NCI-H2081 (cell line): ENCODE data around the gene OR11H6.
"Not testable (repeated sequence)": the region's sequence is repeated elsewhere in the genome, so short reads cannot be mapped to it uniquely, and the experiment has no call there.

Experiments
- DNase-seq, 2 experiments: peaks; one replicate each; lab custom pipeline; 2025; lab: John Stamatoyannopoulos, UW

OR11H6 gene, protein sequence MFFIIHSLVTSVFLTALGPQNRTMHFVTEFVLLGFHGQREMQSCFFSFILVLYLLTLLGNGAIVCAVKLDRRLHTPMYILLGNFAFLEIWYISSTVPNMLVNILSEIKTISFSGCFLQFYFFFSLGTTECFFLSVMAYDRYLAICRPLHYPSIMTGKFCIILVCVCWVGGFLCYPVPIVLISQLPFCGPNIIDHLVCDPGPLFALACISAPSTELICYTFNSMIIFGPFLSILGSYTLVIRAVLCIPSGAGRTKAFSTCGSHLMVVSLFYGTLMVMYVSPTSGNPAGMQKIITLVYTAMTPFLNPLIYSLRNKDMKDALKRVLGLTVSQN

GRCh38 chr14:20223410-20223809, at the start of gene OR11H6:
OR11H6 (plus strand) TSS chr14:20223710; CDS start chr14:20223710, 0 bp downstream.
- no peak for DNase-seq

GRCh38 chr14:20174205-20174604, 49.3 kb upstream of the OR11H6 start:
- not testable (repeated sequence) for DNase-seq

- DNase-seq: no peak
Measured at GRCh38 chr14:20176330-20176729, 47.2 kb upstream of the OR11H6 start.

GRCh38 chr14:20177433-20177974, 46.0 kb upstream of the OR11H6 start:
- no peak for DNase-seq

DNA sequence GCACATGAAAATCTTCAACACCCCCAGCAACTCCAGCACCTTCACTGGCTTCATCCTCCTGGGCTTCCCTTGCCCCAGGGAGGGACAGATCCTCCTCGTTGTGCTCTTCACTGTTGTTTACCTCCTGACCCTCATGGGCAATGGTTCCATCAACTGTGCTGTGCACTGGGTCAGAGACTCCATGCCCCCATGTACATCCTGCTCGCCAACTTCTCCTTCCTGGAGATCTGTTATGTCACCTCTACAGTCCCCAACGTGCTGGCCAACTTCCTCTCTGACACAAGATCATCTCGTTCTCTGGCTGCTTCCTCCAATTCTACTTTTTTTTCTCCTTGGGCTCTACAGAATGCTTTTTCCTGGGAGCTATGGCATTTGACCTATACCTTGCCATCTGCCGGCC, 44.3 kb upstream of the OR11H6 start:
- DNase-seq: no peak

DNA sequence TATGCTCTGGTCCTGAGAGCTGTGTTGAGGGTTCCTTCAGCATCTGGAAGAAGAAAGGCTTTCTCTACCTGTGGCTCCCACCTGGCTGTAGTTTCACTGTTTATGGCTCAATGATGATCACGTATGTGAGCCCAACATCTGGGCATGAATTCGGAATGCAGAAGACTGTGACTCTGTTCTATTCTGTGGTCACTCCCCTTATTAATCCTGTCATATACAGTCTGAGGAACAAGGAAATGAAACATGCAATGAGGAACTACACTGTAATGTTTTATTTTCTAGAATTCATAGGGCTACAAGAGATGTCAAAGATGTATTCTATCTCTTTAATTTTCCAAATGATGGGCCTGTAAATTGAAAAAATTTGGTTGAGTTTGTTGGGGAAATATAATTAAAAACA, 43.6 kb upstream of the OR11H6 start:
- DNase-seq: no peak

DNA sequence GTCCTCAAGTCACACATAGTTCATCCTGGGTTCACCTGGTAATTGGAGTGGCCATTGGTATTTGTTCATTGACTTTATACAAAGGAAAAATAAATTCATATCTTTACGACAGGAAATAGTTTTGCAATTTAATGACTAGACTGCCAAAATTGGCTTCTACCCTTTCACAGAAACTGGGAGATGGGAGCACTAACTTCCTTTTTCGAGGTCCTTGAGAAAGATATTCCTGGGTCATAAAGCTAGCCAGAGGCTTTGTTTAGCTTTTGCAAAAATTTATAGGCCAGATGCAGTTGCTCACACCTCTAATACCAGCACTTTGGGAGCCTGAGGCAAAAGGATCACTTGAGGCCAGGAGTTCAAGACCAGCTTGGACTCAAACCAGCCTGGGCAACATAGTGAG, 43.0 kb upstream of the OR11H6 start:
- no peak for DNase-seq

DNA sequence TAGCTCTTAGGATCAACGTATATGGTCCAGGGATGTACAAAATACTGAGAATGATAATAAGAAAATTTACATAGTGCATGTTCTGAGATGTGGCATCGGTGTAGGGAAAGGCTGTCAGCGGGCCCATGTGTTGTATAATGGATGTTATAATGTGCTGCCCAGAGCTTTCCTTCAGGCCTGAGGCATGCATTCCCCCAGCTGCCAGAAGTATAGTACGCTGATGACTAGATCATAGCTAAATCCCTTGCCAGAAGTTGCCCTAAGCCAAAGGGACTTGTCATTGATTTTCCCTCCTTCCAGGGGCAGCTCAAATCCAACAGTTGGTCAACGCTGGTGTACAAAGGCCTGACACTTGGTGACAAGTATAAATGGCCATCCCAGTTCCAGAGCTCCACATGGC, 39.3 kb upstream of the OR11H6 start:
- DNase-seq: no peak

DNA sequence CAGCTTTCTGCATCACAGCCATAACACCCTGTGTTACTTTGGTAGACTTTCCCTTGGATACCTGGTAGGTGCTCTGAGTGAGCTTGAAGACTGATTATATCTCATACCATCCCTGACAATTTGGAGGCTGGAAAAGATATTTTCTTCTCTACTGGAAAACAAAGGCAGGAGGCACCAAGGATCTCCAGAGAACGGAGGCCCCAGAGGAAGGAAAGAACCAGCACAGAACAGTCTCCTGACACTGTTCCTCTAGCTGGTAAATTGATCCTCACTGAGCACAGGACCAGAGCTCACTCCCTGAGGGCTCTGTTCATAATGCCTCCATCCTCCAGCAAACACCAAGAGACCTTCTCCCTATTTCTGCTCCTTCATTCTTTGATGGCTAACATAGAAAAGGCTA, 32.9 kb upstream of the OR11H6 start, which contains the start of gene OR11G2:
TSS of gene OR11G2 (plus strand) at position 301 of the 400 bp plus-strand sequence. CDS start 6,542 bp downstream, outside the sequence.
- no peak for DNase-seq

GRCh38 chr14:20191396-20191795, 32.1 kb upstream of the OR11H6 start:
- no peak for DNase-seq

GRCh38 chr14:20194101-20194500, 29.4 kb upstream of the OR11H6 start:
- DNase-seq: no peak

DNA sequence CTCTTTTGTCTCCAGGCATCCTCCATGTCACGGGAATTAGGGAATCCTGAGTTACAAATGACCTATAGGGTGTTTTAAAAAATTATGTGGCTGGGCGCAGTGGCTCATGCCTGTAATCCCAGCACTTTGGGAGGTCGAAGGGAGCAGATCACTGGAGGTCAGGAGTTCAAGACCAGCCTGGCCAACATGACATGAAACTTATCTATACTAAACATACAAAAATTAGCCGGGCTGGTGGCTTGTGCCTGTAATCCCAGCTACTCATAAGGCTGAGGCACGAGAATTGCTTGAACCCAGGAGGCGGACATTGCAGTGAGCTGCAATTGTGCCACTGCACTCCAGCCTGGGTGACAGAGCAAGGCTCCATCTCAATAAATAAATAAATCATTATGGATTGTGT, 28.3 kb upstream of the OR11H6 start:
- not testable (repeated sequence) for DNase-seq

DNA sequence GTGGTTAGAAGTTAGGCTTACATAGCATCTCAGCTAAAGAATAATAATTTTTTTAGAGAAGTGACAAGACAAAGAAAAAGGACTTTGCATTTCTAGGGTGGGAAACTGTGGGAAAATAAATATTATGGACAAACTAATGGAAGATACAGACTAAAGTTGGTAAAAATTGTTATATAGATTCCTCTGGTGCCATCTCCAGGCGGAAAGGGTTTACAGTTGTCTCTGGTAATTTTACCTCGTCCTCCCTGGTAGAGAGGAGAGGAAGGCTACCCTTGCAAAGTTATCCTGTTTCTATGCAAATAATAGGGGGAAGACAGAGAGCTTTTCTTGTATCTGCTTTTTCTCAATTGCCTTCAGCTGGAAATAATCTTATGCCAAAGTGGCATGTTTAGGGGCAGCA, 27.6 kb upstream of the OR11H6 start:
- DNase-seq: no peak

GRCh38 chr14:20197459-20197858, 26.1 kb upstream of the OR11H6 start:
- DNase-seq: no peak

GRCh38 chr14:20198991-20199390, 24.5 kb upstream of the OR11H6 start:
- DNase-seq: no peak

DNA sequence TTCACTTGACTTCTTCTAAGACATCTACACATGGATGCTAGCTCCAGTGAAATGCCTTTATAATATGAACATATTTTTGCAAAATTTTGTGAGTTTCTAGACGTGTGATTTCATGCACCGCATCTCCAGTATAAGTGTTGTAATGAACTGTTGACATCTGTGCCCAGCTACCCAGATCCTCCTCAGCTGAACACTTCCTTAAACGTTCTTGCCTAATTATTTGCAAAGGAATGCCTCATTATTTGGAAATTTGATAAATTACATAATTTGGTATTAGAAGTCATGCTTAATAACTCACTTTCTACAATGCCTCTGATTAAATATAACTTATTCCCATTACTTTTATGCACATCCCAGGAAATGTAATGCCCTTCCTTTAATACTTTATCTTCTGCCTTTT, 18.8 kb upstream of the OR11H6 start:
- no peak for DNase-seq

- DNase-seq: no peak
Measured at GRCh38 chr14:20209595-20209994, 13.9 kb upstream of the OR11H6 start.

DNA sequence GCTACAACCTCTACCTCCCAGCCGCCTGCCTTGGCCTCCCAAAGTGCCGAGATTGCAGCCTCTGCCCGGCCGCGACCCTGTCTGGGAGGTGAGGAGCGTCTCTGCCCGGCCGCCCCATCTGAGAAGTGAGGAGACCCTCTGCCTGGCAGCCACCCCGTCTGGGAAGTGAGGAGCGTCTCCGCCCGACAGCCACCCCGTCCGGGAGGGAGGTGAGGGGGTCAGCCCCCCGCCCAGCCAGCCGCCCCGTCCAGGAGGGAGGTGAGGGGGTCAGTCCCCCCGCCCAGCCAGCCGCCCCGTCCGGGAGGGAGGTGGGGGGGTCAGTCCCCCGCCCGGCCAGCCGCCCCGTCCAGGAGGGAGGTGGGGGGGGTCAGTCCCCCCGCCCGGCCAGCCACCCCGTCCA, 11.1 kb upstream of the OR11H6 start:
- DNase-seq: not testable (repeated sequence)

- DNase-seq: no peak
Measured at GRCh38 chr14:20215196-20215595, 8.3 kb upstream of the OR11H6 start.

- no peak for DNase-seq
Measured at GRCh38 chr14:20219033-20219432, 4.5 kb upstream of the OR11H6 start.

GRCh38 chr14:20228681-20229080, 5.2 kb downstream of the OR11H6 start, which contains the start of gene OR11H7:
OR11H7 (plus strand) TSS chr14:20228981.
- DNase-seq: no peak

DNA sequence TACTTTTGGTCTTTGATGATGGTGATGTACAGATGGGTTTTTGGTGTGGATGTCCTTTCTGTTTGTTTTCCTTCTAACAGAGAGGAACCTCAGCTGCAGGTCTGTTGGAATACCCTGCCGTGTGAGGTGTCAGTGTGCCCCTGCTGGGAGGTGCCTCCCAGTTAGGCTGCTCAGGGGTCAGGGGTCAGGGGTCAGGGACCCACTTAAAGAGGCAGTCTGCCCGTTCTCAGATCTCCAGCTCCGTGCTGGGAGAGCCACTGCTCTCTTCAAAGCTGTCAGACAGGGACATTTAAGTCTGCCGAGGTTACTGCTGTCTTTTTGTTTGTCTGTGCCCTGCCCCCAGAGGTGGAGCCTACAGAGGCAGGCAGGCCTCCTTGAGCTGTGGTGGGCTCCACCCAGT, 11.9 kb downstream of the OR11H6 start:
- not testable (repeated sequence) for DNase-seq

GRCh38 chr14:20247646-20248246, 24.2 kb downstream of the OR11H6 start:
- DNase-seq: peak in 1 of 2 experiments; percentile 1
